ENCODE measurements around the gene COQ4.

Gene COQ4

GRCh38 chr9:128342971-128343680 is 20.5 kb downstream of the COQ4 start:
- TF ChIP-seq CTCF (IDR thresholded peaks at IDR 0.05; ENCODE audit: insufficient read depth, low read length, missing control alignments), result no peak
- ChIA-PET POLR2A (interaction anchor here (1.0 kb wide), 1 partner anchor 22 kb away, joined by 3 read pairs; no protein-coding TSS in a partner anchor), CTCF (interaction anchor here (0.7 to 6.9 kb wide), 6 partner anchors 13 to 96 kb away, joined by 3 to 79 read pairs (median 3); no protein-coding TSS in a partner anchor)
- no peak overlapping the region for H3K4me3 ChIP-seq (ENCODE audit: low read depth, low read length)
- DNase-seq (ENCODE audit: low read depth, low spot score), result no peak

- DNase-seq (ENCODE audit: low read depth, low spot score), result no peak
- no peak for TF ChIP-seq CTCF (IDR thresholded peaks at IDR 0.05; ENCODE audit: insufficient read depth, low read length, missing control alignments)
- POLR2A ChIA-PET, result interaction anchor here (0.6 to 1.0 kb wide), 2 partner anchors 21 to 27 kb away, joined by 3 read pairs; no protein-coding TSS in a partner anchor
- H3K4me3 ChIP-seq (ENCODE audit: low read depth, low read length), result no peak overlapping the region
- CTCF ChIA-PET, result interaction anchor here (0.8 to 6.9 kb wide), 7 partner anchors 8 to 95 kb away, joined by 3 to 79 read pairs (median 3); no protein-coding TSS in a partner anchor
Measured at GRCh38 chr9:128343855-128344254, 21.2 kb downstream of the COQ4 start.

DNA sequence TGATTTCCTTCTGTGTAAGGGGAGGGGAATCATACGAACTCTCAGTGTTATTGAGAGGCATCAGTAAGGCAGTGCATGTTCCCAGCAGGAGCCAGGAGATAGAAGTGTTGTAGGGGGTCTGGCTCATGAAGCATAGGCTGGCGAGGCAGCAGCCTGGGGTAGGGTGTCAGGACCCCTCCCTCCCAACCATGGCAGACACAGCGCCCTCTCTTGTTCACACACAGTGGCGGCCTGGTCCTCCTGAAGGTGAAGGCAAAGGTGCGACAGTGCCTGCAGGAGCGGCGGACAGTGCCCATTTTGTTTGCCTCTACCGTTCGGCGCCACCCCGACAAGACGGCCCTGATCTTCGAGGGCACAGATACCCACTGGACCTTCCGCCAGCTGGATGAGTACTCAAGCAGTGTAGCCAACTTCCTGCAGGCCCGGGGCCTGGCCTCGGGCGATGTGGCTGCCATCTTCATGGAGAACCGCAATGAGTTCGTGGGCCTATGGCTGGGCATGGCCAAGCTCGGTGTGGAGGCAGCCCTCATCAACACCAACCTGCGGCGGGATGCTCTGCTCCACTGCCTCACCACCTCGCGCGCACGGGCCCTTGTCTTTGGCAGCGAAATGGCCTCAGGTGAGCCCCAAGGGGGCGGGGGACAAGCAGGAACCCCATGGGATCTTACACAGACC is 22.4 kb downstream of the COQ4 start:
- H3K4me3 ChIP-seq (ENCODE audit: low read depth, low read length), result no peak overlapping the region
- no peak for DNase-seq (ENCODE audit: low read depth, low spot score)
- TF ChIP-seq CTCF (IDR thresholded peaks at IDR 0.05; ENCODE audit: insufficient read depth, low read length, missing control alignments), result no peak
- ChIA-PET POLR2A (no interaction called here), CTCF (interaction anchor here (0.8 to 6.9 kb wide), 6 partner anchors 9 to 48 kb away, joined by 3 to 79 read pairs (median 4); no protein-coding TSS in a partner anchor)

DNA sequence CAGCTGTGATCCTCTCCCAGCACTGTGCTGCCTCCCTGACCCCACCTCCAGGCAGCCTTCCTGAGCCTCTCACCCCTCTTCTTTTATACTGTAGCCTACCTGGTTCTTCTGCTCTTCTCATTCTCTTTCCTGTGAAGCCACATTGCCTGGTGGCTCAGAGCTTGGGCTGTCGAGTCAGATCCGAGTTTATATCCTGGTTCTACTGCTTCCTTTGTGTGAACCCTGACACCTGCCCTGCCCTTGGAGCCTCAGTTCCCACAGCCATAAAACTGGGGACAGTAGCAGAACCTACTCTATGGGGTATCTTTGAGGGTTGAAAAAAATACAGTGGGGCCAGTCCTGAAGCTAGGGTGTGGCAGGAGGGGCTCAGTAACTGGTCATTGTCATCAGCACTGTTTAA is 26.5 kb downstream of the COQ4 start:
- POLR2A ChIA-PET, result no interaction called here
- no peak for TF ChIP-seq CTCF (IDR thresholded peaks at IDR 0.05; ENCODE audit: insufficient read depth, low read length, missing control alignments)
- DNase-seq (ENCODE audit: low read depth, low spot score), result no peak
- CTCF ChIA-PET, result interaction anchor here (1.1 to 5.1 kb wide), 4 partner anchors 7 to 52 kb away, joined by 3 to 28 read pairs (median 14); no protein-coding TSS in a partner anchor
- no peak overlapping the region for H3K4me3 ChIP-seq (ENCODE audit: low read depth, low read length)

- no peak overlapping the region for H3K4me3 ChIP-seq (ENCODE audit: low read depth, low read length)
- TF ChIP-seq CTCF (IDR thresholded peaks at IDR 0.05; ENCODE audit: insufficient read depth, low read length, missing control alignments), result no peak
- ChIA-PET POLR2A (no interaction called here), CTCF (interaction anchor here (1.1 to 5.1 kb wide), 4 partner anchors 8 to 53 kb away, joined by 3 to 28 read pairs (median 14); no protein-coding TSS in a partner anchor)
- DNase-seq (ENCODE audit: low read depth, low spot score), result no peak
Measured at GRCh38 chr9:128349772-128350171, 27.1 kb downstream of the COQ4 start.

DNA sequence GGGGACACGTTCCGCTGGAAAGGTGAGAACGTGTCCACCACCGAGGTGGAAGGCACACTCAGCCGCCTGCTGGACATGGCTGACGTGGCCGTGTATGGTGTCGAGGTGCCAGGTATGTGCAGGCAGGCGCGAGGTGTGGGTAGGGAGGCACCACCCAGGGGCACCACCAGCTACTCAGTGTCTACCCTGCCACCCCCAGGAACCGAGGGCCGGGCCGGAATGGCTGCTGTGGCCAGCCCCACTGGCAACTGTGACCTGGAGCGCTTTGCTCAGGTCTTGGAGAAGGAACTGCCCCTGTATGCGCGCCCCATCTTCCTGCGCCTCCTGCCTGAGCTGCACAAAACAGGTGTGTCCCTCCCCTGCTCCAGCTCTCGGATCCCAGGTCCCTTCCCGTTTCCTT is 32.8 kb downstream of the COQ4 start:
- POLR2A ChIA-PET, result no interaction called here
- CTCF ChIA-PET, result interaction anchor here (0.6 to 1.3 kb wide), 4 partner anchors 13 to 100 kb away, joined by 3 to 4 read pairs (median 4); no protein-coding TSS in a partner anchor
- no peak for TF ChIP-seq CTCF (IDR thresholded peaks at IDR 0.05; ENCODE audit: insufficient read depth, low read length, missing control alignments)
- no peak overlapping the region for H3K4me3 ChIP-seq (ENCODE audit: low read depth, low read length)
- DNase-seq (ENCODE audit: low read depth, low spot score), result no peak
